Suppressor macrophage treated with lipopolysaccharide for 4 hours (primary cell): ENCODE data around the gene GNAZ.
"Not testable (repeated sequence)": the region's sequence is repeated elsewhere in the genome, so short reads cannot be mapped to it uniquely, and the experiment has no call there.

ENCODE experiments used
- DNase-seq: peaks from one replicate; pipeline ENCODE4 v3.0.0-alpha.2; 2020

Gene GNAZ

GRCh38 chr22:23045461-23045860, 24.9 kb upstream of the GNAZ start:
- DNase-seq = no peak

GRCh38 chr22:23047265-23047664, 23.1 kb upstream of the GNAZ start:
- DNase-seq = no peak

GRCh38 chr22:23047742-23048141, 22.6 kb upstream of the GNAZ start:
- no peak for DNase-seq

GRCh38 chr22:23050546-23050945, 19.8 kb upstream of the GNAZ start:
- DNase-seq = not testable (repeated sequence)

GRCh38 chr22:23053051-23053707, 17.1 kb upstream of the GNAZ start:
- no peak for DNase-seq

- DNase-seq = no peak
These were observed 16.3 kb upstream of the GNAZ start for GRCh38 chr22:23053912-23054530.

- DNase-seq = no peak
These were observed 15.6 kb upstream of the GNAZ start for GRCh38 chr22:23054531-23055257.

GRCh38 chr22:23055449-23056179, 14.7 kb upstream of the GNAZ start:
- DNase-seq = no peak

GRCh38 chr22:23057331-23057730, 13.0 kb upstream of the GNAZ start:
- no peak for DNase-seq

- DNase-seq = no peak
These were observed 12.3 kb upstream of the GNAZ start for GRCh38 chr22:23058063-23058462.

GRCh38 chr22:23058481-23059283, 11.6 kb upstream of the GNAZ start:
- DNase-seq = no peak

GRCh38 chr22:23059284-23059948, 10.9 kb upstream of the GNAZ start:
- DNase-seq = no peak

- DNase-seq = no peak
These were observed 9.5 kb upstream of the GNAZ start for GRCh38 chr22:23060612-23061400.

- DNase-seq = no peak
These were observed 8.6 kb upstream of the GNAZ start for GRCh38 chr22:23061471-23062280.

- DNase-seq = no peak
These were observed 7.4 kb upstream of the GNAZ start for GRCh38 chr22:23062616-23063538.

GRCh38 chr22:23063539-23064380, 6.6 kb upstream of the GNAZ start:
- DNase-seq = no peak

- no peak for DNase-seq
These were observed 5.8 kb upstream of the GNAZ start for GRCh38 chr22:23064381-23065068.

GRCh38 chr22:23065069-23065451, 5.3 kb upstream of the GNAZ start:
- no peak for DNase-seq
